ENCODE results near the gene MICAL2.

Gene MICAL2

DNA sequence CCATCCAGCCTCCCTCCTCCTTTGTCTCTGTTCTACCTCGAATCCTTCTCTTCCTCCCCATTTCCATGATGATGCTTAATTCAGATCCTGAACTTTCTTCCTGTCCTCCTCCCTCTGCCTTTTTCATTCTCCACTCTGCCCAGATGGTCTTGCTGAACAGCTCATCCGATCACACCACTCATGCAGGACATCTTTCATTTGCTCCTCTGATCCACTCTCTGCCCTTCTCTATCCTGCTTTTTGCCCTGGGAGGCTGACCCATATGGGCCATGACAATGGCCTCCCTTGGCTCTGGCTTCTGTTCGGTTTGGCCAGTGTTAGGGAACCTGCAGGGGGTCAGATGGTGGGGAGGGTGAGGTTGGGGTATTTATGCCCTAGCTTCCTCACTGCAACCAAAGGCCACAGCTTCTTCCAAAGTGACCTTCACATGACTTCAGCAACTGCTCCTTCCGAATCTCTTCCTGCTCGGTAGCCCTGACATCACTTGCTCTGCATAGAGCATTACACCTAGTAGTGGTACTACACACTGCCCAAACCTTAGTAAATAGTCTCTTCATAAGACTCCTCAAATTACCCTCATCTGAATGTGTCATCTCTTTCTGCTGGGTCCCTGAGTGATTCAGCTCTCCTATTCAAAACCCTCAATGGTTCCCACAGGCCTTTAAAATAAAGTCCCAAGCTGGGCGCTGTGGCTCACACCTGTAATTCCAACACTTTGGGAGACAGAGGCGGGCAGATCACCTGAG lies 32.7 kb upstream of the MICAL2 start:
- DNase-seq = no peak

DNA sequence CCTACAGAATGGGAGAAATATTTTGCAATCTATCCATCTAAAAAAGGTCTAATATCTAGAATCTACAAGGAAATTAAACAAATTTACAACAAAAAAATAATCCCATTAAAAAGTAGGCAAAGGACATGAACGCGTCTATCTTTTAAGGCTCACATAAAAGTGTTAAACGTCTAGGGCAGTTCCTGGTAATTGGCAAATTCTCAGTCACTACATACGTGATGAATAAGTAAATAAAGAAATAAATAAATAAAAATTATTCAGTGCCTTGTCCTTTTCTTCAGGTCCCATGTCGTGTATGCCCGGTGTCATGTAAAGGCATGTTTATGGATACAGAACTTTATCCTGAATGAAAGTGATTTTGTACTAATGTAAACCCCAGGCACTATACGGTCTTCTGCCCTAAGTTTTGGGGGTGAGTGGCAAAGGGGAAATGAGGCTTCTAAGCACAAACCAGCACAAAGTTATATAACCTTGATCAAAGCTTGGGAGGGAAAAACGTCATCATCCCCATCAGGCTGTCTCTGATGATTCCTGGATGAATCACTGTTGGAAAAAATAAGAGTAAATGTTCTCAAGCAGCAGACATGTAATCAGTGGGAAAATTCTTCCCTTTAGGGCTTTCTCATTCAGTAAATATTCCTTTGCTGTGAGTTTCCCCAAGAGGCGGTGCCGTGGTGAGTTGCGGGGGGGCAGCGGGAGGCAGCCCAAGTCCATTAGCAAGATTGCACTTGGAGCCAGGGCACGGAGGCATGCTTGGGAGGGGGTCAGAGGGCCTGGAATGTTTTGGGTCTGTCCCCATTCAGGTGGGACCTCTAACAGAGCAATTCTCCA lies 30.4 kb upstream of the MICAL2 start:
- no peak for DNase-seq

DNA sequence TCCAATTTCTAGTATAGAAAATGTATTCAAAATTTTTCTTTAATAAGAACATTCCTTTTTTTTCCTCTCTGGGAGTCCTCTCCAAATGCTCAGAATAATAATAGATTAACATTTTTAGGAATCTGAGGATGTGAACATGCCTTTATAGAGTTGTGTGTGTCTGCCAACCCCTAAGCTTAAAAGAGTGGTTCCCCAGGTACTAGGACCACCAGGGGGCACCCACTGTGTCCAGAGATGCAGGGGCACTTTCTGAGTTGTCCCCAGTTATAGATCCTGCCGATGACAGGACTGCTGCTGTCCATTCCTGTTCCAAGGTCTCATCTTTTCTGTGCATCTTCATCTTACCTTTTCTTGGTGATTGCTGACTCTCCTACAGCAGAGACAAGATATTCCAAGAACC lies 27.0 kb upstream of the MICAL2 start:
- DNase-seq = no peak

- no peak for DNase-seq
These were observed 26.1 kb upstream of the MICAL2 start for GRCh38 chr11:12084256-12084655.

DNA sequence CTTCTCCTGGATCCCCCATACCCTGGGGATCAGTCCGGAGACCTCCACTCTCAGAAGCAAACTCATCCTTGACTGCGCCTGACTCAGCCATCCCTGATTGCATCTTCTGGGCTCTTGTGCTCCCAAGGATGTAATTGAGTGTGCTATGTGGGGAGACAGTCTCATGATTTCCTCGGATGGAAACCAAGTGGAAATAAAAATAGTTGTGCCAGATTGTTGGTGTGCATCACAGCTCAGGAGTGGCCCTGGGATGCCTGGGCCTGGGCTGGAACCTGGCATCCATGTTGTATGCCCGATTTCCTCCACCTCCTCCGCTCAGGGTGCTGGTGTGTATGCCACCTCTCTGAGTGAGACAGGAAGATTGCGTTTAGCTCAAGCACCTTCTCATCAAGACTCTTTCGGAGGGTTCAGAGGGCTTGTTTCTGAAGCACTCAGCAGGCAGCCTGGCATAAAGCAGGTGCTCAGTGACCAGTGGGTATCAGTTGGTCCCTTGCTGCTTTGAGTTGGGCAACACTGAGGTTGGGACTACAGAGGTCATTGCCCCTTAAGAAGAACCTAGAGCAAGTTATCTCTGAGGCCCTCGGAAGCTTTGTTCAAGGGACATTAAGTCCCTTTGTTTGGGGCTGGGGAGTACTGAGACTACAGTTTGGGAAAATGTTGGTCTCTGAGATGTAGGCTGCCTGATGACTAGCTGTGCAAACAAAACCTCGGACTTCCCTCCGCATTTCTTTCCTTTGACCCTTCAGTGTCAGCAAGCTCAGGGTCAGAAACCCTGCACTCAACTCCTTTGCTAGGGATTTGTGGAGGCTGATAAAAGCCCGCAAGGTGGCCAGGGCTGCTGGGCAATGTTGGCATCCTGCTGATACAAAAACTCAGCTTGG lies 24.8 kb upstream of the MICAL2 start:
- DNase-seq = no peak

- peak; percentile 74 to 79 for DNase-seq
These were observed 23.9 kb upstream of the MICAL2 start for GRCh38 chr11:12086271-12087074.

GRCh38 chr11:12087075-12088004 lies 23.1 kb upstream of the MICAL2 start:
- peak in 1 of 2 experiments; percentile 19 for DNase-seq

DNA sequence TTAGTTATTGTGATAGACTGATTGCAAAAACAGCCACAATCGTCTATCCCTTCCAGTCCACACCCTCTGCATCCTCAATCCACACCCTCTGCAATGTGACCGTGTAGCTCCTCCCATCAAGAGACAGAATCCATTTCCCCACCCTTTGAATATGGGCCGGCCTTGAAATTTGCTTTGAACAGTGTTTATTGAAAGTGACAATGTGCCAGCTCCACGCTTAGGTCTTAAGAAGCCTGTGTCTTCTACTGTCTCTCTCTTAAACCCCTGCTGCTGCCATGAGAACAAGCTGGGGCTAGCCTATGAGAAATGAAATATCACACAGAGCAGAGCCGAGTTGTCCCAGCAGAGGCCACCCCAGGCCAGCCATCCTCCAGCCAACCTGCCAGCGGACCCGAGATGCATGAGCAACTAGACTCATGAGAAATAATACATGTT lies 22.3 kb upstream of the MICAL2 start:
- peak in 1 of 2 experiments; percentile 31 for DNase-seq

DNA sequence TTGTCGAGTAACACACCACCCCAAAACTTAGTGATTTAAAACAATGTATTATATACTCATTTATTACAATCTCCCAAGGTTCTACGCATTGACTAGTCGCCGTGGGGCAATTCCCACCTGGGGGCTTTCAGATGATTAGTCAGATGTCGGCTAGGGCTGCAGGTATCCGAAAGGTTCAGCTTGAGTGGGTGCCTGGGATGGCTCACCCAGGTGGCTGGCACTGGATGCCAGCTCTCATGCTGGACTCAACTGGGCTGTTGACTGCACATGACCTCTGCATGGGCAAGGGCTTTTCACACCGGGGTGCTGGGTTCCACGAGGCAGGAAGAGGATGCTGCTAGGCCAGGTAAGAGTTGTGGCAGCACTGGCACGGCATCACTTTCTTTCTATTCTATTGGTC lies 21.9 kb upstream of the MICAL2 start:
- no peak for DNase-seq

GRCh38 chr11:12089041-12089440 lies 21.3 kb upstream of the MICAL2 start:
- DNase-seq = no peak

DNA sequence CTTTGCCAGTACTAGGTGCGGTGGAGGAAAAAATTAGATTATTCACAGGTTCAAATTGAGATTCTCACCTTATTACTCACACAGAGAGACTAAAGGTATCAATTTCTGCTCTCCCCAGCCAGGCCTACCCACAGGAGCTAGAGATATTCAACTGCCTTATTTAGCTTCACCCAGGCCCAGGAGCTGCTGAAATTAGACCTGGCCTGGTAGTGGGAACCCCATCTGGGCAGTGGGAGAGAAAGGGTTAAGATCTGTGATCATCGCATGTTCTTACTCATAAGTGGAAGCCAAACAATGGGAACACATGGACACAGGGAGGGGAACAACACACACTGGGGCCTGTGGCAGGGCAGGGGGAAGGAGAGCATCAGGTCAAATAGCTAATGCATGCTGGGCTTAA lies 20.9 kb upstream of the MICAL2 start:
- no peak for DNase-seq

DNA sequence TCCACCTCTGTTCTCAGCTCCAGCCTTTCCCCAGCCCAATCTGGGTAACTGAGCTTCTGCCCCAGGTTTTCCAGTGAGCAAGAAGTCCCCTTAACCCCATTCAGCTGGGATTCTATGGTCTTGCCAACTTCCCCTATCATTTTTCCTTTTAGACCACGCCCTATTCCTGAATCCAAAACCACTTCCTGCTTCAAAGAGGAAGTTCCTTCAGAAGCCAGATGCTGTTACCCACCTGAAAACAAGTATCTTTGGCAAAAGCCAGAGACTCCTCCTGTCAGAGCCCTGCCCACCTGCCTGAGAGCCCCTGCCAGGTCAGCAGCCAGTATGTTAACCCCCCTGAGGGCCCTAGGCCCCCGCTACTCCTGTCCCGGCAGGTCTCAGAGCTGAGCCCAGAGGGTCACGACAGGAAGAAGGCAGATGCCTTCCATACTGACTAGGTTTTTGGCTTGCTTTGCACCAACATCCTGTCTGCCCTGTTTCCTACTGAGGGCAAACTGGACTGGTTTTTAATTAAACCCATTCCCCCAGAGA lies 20.3 kb upstream of the MICAL2 start:
- DNase-seq = no peak

DNA sequence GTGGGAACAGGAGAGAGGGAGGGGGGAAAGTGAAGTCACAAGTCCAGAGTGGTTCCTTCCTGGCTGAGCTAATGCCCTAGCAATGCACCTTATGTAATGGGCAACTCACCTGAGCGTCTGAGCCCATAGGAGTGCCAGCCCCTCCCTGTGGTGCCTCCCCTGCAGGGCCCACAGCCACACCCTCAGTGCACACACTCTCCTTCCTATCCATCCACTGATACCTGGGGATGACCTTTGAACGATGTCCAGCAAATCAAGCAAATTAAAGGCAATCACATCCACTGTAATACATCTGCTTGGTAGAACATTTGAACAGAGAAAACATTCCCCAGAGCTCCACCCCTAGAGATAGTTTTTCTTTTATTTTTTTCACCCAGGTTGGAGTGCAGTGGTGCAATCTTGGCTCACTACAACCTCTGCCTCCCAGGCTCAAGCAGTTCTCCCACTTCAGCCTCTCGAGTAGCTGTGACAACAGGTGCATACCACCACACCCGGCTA lies 19.6 kb upstream of the MICAL2 start:
- no peak for DNase-seq

- no peak for DNase-seq
These were observed 18.3 kb upstream of the MICAL2 start for GRCh38 chr11:12091956-12092558.

DNA sequence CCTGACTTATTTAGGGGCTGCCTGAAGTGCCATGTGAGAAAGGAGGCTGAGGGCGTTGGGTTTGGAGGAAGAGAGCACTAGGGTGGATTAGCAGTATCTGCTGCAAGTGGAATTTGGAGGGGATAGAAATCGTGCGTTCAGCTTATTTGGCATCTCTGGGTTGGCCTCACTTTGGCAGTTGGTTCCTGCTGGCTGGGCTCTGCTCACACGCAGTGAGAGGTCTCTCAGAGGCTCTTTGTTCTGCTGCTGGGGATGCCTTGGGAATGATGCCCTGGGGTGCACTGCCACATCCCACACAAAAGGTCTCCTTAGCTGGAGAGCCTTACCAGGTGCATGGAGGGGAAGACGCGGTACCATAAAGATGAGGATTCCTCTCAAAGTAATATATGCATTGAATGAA lies 17.7 kb upstream of the MICAL2 start:
- DNase-seq = no peak

DNA sequence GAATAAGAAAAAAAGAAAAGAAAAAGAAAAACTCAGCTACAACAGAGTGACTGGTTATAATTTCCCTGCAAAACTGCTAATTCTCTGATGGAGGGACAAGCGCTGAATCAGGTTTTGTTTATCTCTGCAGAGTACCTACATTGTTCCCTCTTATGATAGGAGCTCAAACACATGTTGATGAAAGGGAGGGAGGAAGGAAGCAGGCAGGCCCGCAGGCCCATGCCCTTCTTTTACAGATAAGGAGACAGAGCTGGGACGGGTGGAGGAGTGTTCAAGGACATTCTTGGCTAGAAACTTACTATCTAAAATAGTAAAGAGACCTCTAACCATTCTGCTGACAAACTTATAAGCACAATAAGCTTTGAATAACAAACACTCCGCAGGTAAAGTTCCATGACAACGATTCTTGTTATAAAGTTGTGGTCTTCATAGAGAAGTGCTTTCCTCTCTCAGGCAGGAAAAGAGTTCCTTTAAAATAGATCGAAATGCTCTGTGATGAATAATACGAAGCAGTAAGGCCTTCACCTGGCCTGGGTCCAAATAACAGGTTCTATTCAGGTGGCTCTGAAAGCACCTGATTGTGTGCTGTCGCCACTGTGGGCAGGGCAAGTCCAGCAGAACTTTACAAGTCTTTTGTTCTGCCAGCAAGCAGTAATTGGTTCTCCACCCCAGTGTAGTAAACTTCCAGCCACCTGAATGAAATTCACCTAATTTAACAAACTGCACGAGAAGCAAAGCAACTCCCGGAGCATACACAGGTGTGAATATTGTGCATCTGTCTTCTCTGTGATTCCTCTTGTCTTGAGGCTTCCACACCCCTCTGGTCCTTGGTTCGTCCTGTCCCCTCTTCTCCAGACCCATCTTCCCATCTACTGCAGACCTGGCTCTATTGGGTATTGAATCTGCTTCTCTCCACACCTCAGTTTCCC lies 15.3 kb upstream of the MICAL2 start:
- no peak for DNase-seq

DNA sequence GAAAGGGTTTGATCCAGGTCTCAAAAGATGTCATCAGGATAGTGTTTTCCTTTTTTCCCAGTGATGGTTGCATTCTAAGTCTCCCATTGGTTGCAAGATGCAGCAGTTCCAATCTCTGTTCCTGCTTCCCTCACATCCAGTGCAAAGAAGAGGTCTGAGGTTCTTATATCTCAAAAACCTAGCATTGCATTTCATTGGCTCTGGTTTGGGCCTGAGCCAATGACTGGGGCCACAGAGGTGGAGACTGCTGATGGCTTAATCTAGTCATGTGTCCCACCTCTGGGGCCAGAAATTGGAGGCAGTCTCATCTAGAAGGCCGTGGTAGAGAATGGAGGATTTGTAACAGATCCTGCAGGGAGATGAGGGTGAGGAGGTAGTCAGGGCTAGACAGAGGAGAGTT lies 13.2 kb upstream of the MICAL2 start:
- DNase-seq = no peak

- no peak for DNase-seq
These were observed 11.8 kb upstream of the MICAL2 start for GRCh38 chr11:12098601-12099000.
